ENCODE measurements around the gene CZIB.

The CZIB gene

DNA sequence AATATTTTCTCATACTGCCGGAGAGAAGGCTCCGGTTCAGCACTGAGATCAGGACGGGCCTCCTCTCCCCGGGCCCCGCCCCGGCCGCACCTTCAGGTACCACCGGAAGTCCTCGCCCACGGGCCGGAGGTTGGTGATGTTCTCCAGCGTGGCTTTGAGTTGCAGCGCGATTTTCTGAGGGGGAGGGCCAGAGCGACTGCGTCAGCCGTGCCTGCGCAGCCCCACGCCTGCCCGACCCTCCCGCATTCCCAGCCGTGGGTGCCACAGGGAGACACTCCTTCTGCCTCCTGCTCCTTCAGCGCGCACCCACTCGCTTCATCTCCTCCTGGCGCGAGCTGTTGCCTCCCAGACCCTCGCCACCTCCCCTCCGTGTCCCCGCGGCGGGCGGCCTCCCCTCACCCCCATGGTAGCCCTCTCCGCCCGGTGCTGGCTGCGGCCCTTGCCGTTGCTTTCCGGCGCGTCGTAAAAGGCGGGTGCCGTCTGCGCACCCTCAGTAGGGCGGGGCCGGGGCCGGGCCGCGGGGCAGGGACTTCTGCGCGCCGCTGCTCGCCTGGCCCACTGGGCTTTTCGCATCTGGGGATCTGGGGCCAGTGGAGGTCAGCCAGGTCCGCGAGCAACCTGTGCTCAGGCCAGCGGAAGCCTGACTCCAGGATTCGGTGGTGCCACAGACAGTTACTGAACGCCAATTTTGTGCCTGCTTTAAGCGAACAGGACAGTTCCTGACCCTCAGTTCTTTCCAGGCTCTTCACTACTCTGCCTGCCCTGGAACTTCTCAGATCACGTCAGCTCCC, at the start of gene CZIB:
CZIB (minus strand) TSS at position 464 of the 791 bp plus-strand sequence; CDS start at position 405, 59 bp downstream.
- peak; percentile 88 to 96 for DNase-seq (ENCODE audit: low spot score in 2 of 2)
- Histone ChIP-seq H3K4me1 (peaks cover 3% of the 10 kb centered on the region; the same call in 1 of the 2 replicates), H3K9me3 (no peaks in the 10 kb centered on the region), H3K36me3 (replicated peaks) (no peaks in the 10 kb centered on the region), H3K4me3 (peak within 1 kb of the TSS; percentile 73), H3K27me3 (ENCODE audit: low read depth) (no peaks in the 10 kb centered on the region)
- in situ Hi-C loops (cut with MboI; ENCODE audit: low sequenced_read_pairs), result no loop called here

DNA sequence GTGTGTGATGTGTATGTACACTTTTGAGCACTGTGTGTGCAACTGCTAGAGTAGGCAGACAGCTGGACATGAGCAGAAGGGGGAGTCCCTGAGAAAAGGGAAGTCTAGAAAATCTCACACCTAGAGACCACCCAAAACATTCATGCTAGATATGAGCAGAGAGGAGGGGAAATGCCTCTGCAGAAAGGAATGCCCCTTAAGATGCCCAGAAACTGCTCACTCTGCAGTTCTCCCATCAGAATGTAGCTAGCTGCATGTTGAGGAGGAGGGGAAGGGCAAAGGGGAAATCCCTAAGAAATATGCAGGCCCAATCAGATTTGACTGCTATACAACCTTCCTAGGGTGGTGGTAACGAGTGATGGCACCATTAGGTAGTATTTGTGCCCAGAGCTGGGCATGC, 49.7 kb upstream of the CZIB start:
- no peak for DNase-seq (ENCODE audit: low spot score in 2 of 2)
- H3K9me3 ChIP-seq, result no peaks in the 10 kb centered on the region
- H3K4me1 ChIP-seq, result no peaks in the 10 kb centered on the region
- no peaks in the 10 kb centered on the region for H3K27me3 ChIP-seq (ENCODE audit: low read depth)
- in situ Hi-C loops (cut with MboI; ENCODE audit: low sequenced_read_pairs), result no loop called here
- no peak overlapping the region for H3K4me3 ChIP-seq
- peaks cover 54% of the 10 kb centered on the region for H3K36me3 ChIP-seq (replicated peaks)

GRCh38 chr1:53267761-53268160, 47.3 kb upstream of the CZIB start:
- peaks cover 71% of the 10 kb centered on the region for H3K36me3 ChIP-seq (replicated peaks)
- H3K9me3 ChIP-seq, result no peaks in the 10 kb centered on the region
- H3K4me1 ChIP-seq, result no peaks in the 10 kb centered on the region
- in situ Hi-C loops (cut with MboI; ENCODE audit: low sequenced_read_pairs), result no loop called here
- DNase-seq (ENCODE audit: low spot score in 2 of 2), result no peak
- no peaks in the 10 kb centered on the region for H3K27me3 ChIP-seq (ENCODE audit: low read depth)
- H3K4me3 ChIP-seq, result no peak overlapping the region

GRCh38 chr1:53266038-53266437, 45.6 kb upstream of the CZIB start:
- H3K27me3 ChIP-seq (ENCODE audit: low read depth), result no peaks in the 10 kb centered on the region
- no peaks in the 10 kb centered on the region for H3K4me1 ChIP-seq
- no peaks in the 10 kb centered on the region for H3K9me3 ChIP-seq
- no peak for DNase-seq (ENCODE audit: low spot score in 2 of 2)
- in situ Hi-C loops (cut with MboI; ENCODE audit: low sequenced_read_pairs), result no loop called here
- H3K4me3 ChIP-seq, result no peak overlapping the region
- H3K36me3 ChIP-seq (replicated peaks), result peaks cover 82% of the 10 kb centered on the region

DNA sequence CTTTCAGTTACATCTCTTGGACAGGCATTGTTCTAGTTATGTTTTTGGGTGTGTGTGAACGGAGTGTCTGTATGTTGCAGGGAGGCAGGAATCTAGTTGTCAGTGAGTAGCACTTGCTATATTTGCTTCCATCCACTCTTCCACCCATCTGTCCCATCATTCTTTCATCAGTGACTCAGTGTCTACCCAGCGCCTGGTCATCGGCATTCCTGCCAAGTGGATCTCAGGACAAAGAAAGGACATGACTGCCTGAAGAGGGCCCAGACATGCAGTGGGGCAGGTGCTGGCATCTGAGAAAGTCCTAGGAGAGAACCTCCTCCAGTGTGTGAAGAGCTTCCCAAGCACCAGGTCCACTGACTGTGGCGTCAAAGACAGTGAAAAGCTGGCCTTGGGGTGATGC, 45.1 kb upstream of the CZIB start:
- peaks cover 85% of the 10 kb centered on the region for H3K36me3 ChIP-seq (replicated peaks)
- no peaks in the 10 kb centered on the region for H3K4me1 ChIP-seq
- H3K9me3 ChIP-seq, result no peaks in the 10 kb centered on the region
- in situ Hi-C loops (cut with MboI; ENCODE audit: low sequenced_read_pairs), result no loop called here
- no peak overlapping the region for H3K4me3 ChIP-seq
- H3K27me3 ChIP-seq (ENCODE audit: low read depth), result no peaks in the 10 kb centered on the region
- DNase-seq (ENCODE audit: low spot score in 2 of 2), result no peak

- no peaks in the 10 kb centered on the region for H3K9me3 ChIP-seq
- H3K4me3 ChIP-seq, result no peak overlapping the region
- no peaks in the 10 kb centered on the region for H3K4me1 ChIP-seq
- H3K36me3 ChIP-seq (replicated peaks), result peaks cover 89% of the 10 kb centered on the region
- no peak for DNase-seq (ENCODE audit: low spot score in 2 of 2)
- in situ Hi-C loops (cut with MboI; ENCODE audit: low sequenced_read_pairs), result no loop called here
- no peaks in the 10 kb centered on the region for H3K27me3 ChIP-seq (ENCODE audit: low read depth)
These were observed 43.6 kb upstream of the CZIB start for GRCh38 chr1:53264048-53264447.

GRCh38 chr1:53262000-53262399, 41.6 kb upstream of the CZIB start:
- no peaks in the 10 kb centered on the region for H3K9me3 ChIP-seq
- no peak for DNase-seq (ENCODE audit: low spot score in 2 of 2)
- H3K4me1 ChIP-seq, result no peaks in the 10 kb centered on the region
- H3K27me3 ChIP-seq (ENCODE audit: low read depth), result no peaks in the 10 kb centered on the region
- H3K36me3 ChIP-seq (replicated peaks), result peaks cover 93% of the 10 kb centered on the region
- H3K4me3 ChIP-seq, result no peak overlapping the region
- in situ Hi-C loops (cut with MboI; ENCODE audit: low sequenced_read_pairs), result no loop called here

DNA sequence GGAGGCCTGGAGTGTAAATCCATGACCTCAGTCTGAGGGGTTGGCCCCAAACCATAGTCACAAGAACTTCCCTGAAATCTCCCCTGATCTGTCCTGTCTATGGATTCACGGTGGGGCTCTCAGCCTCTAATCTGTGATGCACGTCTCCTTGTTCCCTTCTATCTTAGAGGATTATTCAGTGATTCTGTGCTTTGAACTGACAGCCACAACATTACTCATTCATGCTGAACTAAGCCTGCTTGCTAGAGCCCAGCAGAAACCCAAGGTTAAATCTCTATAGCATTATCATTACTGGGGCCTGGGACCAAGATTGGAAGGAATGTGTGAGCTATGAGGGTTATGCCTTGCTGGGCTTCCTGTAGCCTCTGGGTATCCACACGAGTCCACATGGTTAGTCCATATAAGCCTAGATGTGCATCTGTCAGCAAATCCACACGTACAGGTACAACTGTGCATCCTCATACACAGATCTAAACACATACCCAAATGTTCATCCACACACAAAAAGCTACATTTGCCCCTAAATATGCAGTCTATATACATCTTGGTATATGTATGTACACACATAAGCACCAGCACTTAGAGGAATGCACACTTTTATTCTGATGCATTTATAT, 40.3 kb upstream of the CZIB start:
- H3K9me3 ChIP-seq, result no peaks in the 10 kb centered on the region
- H3K4me3 ChIP-seq, result no peak overlapping the region
- H3K27me3 ChIP-seq (ENCODE audit: low read depth), result no peaks in the 10 kb centered on the region
- peaks cover 93% of the 10 kb centered on the region for H3K36me3 ChIP-seq (replicated peaks)
- DNase-seq (ENCODE audit: low spot score in 2 of 2), result no peak
- no peaks in the 10 kb centered on the region for H3K4me1 ChIP-seq
- in situ Hi-C loops (cut with MboI; ENCODE audit: low sequenced_read_pairs), result no loop called here

GRCh38 chr1:53259932-53260331, 39.5 kb upstream of the CZIB start:
- Histone ChIP-seq H3K4me3 (no peak overlapping the region), H3K36me3 (replicated peaks) (peaks cover 95% of the 10 kb centered on the region), H3K4me1 (no peaks in the 10 kb centered on the region), H3K9me3 (no peaks in the 10 kb centered on the region), H3K27me3 (ENCODE audit: low read depth) (no peaks in the 10 kb centered on the region)
- no peak for DNase-seq (ENCODE audit: low spot score in 2 of 2)
- in situ Hi-C loops (cut with MboI; ENCODE audit: low sequenced_read_pairs), result no loop called here

DNA sequence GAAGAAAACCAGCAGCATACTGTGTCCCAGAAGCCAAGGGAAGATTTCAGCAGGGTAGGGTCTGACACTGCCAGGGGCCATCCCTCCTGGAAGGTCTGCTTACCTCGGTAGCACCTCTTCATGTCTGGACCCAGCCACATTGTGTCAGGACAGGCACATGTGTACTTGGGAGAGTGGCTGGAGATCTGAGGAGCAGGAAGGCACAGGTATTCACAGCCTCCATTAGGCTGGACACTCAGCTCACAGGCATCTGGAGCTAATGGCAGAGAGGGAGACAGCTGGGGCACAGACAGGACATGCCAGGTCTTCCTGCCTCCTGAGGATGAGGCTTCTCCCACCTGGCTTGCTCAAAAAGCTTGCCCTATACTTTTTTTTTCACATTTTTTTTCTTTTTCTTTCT, 37.8 kb upstream of the CZIB start:
- in situ Hi-C loops (cut with MboI; ENCODE audit: low sequenced_read_pairs), result no loop called here
- Histone ChIP-seq H3K9me3 (no peaks in the 10 kb centered on the region), H3K27me3 (ENCODE audit: low read depth) (no peaks in the 10 kb centered on the region), H3K4me3 (no peak overlapping the region), H3K4me1 (no peaks in the 10 kb centered on the region), H3K36me3 (replicated peaks) (peaks cover 93% of the 10 kb centered on the region)
- DNase-seq (ENCODE audit: low spot score in 2 of 2), result no peak

GRCh38 chr1:53257454-53258081, 37.1 kb upstream of the CZIB start:
- DNase-seq (ENCODE audit: low spot score in 2 of 2), result no peak
- no peaks in the 10 kb centered on the region for H3K4me1 ChIP-seq
- peaks cover 87% of the 10 kb centered on the region for H3K36me3 ChIP-seq (replicated peaks)
- in situ Hi-C loops (cut with MboI; ENCODE audit: low sequenced_read_pairs), result no loop called here
- H3K9me3 ChIP-seq, result no peaks in the 10 kb centered on the region
- no peaks in the 10 kb centered on the region for H3K27me3 ChIP-seq (ENCODE audit: low read depth)
- no peak overlapping the region for H3K4me3 ChIP-seq

GRCh38 chr1:53256511-53257453, 36.3 kb upstream of the CZIB start:
- Histone ChIP-seq H3K36me3 (replicated peaks) (peaks cover 80% of the 10 kb centered on the region), H3K4me3 (no peak overlapping the region), H3K4me1 (no peaks in the 10 kb centered on the region), H3K27me3 (ENCODE audit: low read depth) (no peaks in the 10 kb centered on the region), H3K9me3 (no peaks in the 10 kb centered on the region)
- no peak for DNase-seq (ENCODE audit: low spot score in 2 of 2)
- in situ Hi-C loops (cut with MboI; ENCODE audit: low sequenced_read_pairs), result no loop called here

- H3K27me3 ChIP-seq (ENCODE audit: low read depth), result no peaks in the 10 kb centered on the region
- H3K4me3 ChIP-seq, result no peak overlapping the region
- peaks cover 79% of the 10 kb centered on the region for H3K36me3 ChIP-seq (replicated peaks)
- no peaks in the 10 kb centered on the region for H3K4me1 ChIP-seq
- in situ Hi-C loops (cut with MboI; ENCODE audit: low sequenced_read_pairs), result no loop called here
- no peaks in the 10 kb centered on the region for H3K9me3 ChIP-seq
- no peak for DNase-seq (ENCODE audit: low spot score in 2 of 2)
These were observed 34.6 kb upstream of the CZIB start for GRCh38 chr1:53255031-53255430.

All from HAP-1 (cell line).